GM04503 (cell line): ENCODE results near the gene ROPN1B.

Experiments
- DNase-seq: peaks from one replicate; pipeline ENCODE4 v3.0.0-alpha.2; 2012; ENCODE audit warnings: low read depth

Gene ROPN1B

DNA sequence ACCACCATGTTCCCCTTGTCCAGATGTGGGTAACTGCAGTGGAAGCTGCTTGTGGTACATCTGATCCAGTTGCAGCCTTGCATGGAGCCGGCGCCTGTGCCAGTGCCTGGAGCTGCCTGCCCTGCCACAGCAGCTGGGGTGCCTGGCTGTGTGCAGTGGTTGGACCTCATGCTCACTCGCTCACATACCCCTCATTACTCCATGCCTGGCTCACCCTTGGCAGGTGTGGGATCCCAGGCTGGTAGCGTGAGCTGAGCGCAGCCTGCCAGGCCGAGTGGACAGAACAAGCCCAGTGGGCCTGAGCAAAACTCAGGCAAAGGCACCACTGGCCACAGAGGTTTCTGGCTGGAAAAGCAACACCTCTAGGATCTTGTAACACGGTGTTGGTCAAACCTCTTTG, 35.7 kb downstream of the ROPN1B start:
- no peak for DNase-seq

DNA sequence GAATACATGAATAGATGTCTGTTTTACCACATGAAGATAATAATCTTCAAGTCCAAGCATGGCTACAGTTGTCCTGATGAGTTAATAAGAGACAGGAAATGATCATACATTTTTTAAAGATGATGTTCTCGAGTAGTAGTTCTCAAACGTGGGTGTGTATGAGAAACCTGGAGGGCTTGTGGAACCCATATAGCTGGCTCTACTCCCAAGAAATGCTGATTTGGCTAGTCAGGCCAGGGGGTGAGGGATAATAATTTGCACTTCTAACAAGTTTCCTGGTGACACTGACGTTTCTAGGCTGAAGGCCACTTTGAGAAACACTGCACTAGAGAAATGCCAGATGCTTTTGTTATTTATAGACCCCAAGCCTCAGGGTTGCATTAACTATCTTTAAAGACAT, 37.0 kb downstream of the ROPN1B start:
- DNase-seq = peak; percentile 43

DNA sequence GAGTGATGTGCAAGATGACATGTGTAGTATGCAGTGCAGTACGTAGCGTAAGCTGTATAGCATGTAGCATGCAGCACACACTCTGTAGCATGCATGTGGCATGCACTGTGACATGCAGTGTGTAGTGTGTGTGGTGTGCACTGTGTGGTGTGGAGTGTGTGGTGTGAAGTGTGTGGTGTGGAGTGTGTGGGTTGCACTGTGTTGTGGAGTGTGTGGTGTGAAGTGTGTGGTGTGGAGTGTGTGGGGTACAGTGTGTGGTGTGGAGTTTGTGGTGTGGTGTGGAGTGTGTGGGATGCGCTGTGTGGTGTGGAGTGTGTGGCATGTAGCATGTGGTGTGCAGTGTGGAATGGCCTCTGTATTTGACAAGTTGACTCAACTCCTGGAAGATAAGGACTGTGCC, 39.2 kb downstream of the ROPN1B start:
- no peak for DNase-seq

DNA sequence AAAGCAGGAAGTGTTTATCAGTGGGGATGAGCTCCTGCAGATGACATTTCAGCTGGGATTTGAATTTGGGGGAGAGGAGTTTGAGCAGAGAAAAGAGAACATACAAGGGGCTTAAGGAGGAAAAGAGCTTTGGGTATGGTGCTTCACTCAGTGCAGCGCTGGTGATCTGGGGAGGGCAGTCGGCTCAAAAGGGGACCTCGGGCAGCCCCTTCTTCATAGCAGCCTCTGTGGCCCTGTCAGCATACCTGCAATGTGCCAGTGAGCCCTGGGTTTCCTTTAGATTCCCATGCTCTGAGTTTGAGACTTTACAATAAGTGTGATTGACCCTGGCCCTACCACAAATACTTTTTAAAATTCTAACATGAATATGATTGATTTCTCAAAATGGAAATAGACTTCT, 40.2 kb downstream of the ROPN1B start:
- no peak for DNase-seq

DNA sequence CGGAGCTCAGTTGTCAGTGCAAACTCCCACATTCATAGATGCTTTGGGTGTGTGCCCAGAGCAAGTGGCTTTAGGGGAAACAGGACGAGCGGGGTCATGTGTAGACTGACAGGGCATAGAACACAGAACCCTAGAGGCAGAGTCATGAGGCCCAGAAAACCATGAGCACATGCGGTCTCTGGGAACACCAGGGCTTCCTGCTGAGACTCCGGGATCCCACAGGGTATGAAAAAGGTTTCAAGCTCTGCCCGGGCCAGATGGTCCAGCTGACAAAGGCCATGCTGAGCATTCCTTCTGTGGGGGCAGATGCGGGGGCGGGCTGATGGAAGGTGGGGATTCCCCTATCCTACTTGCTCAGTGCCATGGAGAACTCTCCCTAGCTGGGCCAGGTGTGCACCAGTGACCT, 44.8 kb downstream of the ROPN1B start:
- no peak for DNase-seq

DNA sequence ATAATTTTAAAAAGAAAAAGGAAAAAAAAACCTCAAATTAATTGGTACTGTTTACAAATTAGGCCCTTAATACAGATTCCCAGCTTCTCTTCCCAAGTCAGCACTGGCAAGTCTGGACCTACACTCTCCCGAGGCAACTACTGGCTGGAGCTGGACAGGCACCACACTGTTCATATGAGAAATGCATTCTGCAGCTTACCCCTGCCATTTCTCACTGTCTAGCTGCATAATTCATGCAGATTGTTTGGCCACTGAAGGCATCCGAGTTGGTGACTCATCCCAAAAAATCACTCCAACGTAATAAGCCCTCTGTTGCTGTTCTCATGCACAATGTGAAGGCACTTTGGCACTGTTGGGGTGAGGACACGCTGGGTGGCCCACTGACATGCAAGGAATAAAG, 45.3 kb downstream of the ROPN1B start:
- peak; percentile 46 for DNase-seq

DNA sequence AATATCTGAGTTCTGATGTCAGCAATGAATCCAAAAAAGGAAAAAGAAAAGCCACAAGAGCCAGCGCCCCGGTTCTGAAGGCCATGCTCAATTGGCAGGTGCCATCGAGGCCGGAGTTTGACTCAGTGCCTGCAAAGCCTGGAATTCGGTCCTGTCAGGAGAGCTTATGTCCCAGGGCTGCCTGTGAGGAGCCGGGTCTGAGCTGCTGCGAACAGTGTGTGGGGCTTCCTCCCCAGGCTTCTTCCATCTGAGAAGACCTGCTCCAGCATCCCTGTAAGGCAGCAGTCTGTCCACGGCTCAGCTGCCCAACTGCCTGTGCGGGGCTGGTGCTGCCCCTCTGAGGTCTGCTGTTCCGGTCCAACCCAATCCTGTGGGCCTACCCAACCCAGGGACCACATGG, 46.1 kb downstream of the ROPN1B start:
- DNase-seq = no peak

DNA sequence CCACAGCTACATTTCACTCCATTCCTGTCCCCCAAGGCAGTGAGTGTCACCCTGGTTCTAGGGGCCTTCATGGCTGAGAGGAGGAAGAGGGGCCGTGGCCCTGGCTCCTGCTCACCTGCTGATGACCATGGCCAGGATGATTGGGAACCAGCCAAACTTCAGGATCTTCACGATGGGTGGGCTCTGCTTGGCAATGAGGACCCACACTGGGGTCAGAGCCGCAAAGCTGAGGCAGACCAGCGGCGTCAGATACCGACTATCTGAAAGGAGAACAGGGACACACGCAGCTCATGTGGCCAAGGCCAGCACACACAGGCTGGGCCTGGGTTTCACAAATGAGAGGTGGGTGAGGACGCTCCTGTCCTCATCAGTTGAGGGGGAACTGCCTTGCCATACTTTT, 47.6 kb downstream of the ROPN1B start:
- no peak for DNase-seq

DNA sequence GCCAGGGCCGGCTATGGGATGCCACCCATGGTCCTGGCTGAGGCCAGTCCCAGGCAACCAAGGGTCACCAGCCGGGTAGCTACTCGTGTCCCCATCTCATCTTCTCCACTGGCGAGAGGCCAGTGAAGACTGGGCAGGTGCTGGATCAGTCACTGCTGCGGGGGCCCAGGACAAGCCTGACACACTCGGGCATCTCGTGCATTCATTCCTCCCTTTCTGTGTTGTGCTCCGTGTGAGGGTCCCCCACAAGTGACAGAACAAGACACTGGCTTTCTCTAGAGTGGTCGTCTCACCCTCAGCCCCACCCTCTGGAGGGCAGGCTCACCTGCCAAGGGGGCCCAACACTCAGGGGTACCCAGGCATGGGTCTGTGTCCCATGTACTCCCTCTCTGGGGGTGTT, 48.4 kb downstream of the ROPN1B start:
- DNase-seq = no peak

DNA sequence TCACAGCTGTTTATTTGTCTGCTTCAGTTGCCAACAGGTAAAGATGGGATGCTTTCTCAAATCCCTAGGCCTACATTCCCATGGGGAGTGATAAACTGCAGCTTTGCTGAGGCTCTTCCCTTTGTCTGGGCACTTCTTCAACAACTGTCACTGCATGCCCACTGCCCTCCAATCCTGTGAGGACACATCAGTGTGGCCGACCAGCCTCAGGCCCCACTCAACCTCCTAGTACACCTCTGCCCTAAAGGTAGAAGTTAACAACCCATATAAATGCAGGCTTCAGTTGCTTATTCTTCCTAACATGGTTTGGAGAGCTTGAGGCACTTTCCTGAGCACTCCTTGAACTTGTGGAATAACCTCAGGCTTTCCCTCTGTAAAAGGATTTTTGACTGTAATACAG, 49.6 kb downstream of the ROPN1B start:
- DNase-seq = no peak

DNA sequence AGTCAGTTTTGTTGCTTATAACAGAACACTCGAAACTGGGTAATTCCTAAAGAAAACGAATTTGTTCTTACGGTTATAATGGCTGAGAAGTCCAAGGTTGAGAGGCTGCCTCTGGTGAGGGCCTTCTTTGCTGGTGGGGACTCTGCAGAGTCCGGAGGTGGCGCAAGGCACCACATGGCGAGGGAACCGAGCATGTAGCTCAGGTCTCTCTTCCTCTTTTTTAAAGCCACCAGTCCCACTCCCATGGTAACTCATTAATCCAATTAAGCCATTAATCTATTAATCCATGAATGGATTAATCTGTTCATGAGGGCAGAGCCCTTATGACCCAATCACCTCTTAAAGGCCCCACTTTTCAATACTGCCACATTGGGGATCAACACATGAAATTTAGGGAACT, 50.0 kb downstream of the ROPN1B start:
- no peak for DNase-seq

DNA sequence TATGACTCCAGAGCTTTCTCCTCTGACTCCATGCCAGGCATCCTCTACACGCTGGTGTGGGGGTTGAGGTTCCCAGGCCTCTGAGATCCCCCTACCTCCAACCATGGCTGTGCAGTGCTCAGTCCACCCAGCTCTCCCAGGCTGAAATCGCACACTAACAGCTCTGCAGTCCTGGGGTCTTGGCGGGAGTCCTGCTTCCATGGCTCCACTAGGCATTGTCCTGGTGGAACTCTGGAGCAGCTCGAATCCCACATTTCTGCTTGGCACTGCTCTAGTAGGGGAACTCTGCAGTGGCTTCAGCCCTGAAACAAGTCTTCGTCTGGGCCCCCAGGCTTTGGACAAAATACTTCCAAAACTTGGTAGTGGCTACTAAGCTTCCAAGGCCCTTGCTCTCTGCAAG, 50.7 kb downstream of the ROPN1B start:
- DNase-seq = no peak

DNA sequence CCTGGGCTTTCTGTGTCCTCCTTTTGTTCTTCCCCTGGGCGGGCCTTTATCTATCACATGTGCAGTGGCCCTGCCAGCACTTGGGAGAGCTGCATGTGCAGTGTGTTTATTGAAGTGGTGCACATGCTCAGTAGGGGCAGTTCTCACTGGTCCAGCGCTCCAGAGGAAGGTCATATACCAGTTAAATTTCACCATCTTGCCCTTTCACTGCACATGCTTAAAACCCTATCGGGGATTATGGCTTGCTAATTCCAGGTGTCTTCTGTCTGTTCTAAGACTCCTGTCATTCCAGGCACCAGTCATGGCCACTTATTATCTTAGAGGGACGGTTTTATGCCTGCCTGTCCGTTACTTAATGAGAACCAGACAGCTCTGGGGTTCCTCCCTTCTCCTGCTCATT, 52.2 kb downstream of the ROPN1B start:
- no peak for DNase-seq

DNA sequence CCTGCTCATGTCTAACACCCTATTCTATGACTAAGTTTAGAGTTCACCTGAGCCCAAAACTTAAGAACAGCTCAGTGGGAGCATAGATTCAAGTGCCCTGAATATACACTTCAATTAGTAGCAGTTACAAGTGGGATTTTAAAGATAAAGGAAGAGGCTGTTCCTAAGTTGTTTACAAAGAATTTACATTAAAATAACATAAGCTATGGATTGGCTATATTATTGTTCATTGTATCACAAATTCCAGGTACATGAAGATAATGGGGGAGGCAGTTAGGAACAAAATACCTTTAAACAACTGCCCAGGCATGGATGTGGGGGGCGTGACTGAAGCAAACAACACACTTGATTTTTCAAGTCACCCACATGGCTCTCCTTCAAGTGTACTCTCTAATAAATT, 52.7 kb downstream of the ROPN1B start:
- DNase-seq = no peak

DNA sequence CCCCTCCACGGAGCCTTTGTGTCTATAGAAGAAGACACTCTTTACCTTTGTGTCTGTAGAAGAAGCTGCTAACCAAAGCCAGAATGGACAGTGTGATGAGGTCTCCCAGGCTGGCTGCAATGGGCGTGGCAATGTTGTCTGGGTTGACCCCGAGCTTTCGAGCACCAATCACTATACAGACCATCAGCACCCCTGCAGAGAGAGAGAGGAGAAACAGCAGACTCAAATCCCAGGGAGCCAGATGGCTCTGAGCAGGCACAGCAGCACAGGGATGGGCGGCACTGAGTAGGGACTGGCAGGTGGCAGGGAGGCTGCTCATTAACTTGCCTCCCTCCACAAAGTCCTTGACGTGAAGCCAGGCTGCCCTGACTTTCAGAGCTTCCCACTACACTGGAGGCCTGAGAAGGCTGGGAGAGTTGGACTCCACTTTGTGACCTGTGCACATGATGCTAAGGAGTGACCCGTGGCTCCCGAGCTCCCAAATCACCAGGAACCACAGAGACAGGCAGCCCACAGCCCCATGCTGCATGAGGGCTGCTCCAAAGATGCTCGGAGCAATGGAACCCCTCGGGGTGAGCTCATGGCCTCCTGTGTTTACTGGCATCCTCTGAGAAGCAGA, 53.9 kb downstream of the ROPN1B start:
- no peak for DNase-seq

DNA sequence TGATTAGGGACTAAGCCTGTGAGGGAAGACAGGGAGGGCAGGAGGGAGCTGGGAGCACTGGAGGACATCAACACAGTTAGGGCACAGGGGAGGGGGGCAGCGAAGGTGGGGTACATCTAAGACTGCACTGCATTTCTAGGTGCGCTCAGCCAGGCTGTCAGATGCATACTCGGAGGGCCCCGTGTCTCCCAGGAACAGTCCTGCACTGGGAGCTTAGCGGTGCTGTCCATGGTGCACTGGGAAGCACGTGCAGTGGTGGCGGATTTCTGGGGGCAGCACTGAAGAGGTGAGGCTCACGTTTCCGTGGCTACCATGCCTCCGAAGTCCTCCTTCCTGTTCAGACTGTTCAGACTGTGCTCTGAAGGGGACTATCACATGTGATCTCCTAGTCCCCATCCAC, 54.4 kb downstream of the ROPN1B start:
- no peak for DNase-seq

DNA sequence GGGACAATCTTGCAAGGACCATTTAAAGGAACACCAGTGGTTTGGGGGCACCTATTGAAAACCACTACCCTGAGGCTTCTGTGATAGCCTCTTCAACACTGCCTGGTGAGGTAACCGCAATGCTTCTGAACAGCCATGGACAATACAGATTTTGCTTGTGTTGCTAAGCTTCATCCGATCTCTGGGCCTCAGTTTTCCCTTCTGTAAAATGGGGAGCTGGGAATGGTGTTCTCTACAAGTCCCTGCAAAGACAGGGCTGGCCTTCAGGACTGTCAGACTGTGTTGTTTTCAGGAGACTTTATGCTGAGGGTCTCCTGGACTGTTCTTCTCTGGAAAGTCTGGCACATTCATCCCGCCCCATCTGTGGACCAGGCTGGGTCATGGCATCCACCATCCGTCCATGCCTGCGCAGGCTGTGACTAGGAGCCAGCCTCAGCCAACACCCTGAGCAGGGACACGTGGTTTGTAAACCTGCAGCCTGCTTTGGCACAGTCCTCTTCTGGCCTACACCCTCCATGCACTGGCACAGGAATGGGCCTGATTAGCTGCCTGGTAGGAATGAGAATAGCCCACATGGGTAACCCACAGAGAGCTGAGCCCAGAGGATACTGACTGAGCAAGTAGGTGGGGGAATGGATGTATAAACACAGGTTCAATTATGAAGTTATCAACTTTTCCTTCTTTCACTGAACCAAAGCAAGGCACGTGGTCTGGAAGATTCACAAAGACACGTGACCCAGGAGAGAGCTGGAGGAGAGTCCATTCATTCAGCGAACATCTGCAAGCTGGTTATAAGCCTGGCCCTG, 55.3 kb downstream of the ROPN1B start:
- no peak for DNase-seq

DNA sequence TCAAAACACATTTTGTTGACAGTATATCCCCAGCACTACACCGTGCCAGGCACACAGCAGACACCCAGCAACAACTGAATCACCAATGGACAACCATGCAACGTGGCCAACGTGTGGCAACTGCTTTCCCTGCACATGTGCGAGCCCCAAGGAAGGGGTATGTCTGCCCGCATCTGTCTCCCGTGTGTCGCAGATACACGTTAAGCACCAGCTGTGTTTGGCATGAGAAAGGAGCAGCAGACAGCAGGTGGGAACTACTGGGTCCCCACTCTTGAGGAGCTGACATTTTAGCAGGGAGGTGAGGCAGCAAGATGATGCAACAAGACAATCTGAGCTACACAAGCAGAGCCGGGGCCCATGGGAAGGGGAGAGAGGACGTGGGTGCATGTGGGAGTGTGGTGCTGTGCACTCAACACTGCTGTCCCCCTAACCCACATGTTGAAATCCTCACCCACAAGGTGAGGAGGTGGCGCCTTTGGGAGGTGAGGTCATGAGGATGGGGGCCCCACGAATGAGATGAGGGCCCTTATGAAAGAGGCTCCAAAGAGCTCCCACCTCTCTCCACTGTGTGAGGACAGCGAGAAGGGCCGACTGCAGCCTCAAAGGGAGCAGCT, 56.2 kb downstream of the ROPN1B start:
- no peak for DNase-seq

DNA sequence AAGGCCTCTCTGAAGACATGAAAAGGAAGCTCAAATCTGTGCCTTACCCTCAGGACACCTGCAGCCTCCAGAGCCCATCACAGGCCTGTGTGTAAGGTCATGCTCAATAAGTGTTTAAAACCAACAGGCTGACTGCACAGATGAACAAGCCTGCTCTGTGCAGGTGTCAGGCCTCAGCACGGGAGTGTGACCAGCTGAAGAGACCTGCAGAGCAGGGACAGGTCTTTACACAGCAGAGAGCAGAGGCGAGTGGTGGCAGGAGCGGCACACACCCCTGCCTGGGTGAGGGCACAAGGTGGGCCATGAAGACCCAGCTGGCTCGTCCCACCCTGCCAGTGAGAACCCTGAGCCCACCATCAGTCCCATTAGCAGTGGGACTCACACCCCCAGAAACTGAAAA, 56.9 kb downstream of the ROPN1B start:
- DNase-seq = no peak

DNA sequence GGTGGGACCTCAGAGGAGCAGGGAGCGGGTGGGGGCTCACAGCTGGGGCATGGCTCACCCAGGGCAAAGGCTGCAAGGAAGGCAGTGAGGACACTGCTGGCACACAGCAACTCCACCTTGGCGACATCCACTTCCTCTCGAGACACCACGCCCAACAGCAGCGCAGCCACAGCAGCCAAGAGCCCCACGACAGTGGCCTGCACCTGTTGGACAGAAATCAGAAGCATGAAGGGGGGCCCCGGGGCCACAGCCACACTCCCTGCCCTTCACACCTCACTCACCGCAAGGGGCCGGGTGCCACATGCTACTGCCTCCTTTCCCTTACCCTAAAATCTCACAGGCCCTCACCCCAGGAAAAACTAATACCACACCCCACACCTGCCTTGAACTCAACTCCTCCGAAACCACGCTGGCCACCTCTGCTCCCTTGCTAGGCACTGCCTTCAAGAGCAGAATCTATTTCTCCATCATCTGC, 57.3 kb downstream of the ROPN1B start:
- no peak for DNase-seq

DNA sequence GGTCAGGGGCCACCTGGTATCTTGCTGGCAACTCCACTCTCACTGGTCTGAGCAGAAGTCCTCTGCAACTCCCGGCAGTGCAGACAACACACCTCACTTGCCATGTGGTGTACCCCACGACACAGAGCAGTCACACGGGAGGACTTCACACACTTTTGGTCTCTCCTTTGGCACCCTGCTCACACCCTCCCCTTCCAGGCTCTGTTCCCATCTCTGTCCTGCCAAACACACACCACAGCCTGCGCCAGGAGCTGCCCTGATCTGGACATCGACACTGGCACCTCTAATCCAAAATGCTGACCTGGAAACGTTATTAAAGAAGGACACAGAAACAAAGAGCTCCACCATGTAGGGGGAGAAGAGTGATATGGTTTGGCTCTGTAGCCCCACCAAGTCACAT, 57.8 kb downstream of the ROPN1B start:
- DNase-seq = no peak

DNA sequence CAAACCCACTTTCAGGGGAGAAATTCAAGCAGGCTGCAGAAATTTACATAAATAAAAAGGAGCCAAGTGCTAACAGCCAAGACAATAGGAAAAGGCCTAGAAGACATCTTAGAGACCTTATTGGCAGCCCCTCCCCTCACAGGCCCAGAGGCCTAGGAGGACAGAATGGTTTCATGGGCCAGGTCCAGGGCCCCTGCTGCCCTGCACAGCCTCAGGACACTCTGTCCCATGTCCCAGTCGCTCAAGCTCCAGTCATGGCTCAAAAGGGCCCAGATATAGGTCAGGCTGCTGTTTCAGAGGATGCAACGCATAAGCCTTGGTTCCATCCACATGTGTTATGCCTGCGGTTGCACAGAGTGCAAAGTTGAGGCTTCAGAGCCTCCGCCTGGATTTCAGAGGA, 59.1 kb downstream of the ROPN1B start:
- no peak for DNase-seq

DNA sequence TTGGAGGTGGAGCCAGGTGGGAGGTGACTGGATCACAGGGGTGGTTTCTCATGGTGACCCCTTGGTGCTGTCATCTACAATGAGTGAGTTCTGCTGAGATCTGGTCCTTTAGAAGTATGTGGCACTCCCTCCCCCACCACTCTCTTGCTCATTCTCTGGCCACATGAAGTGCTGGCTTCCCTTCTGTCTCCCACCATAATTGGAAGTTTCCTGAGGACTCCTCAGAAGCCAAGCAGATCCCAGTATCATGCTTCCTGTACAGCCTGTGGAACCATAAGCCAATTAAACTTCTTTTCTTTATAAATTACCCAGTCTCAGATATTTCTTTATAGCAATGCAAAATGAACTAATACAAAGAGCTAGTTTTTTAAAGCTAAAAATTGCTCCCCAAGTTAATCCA, 60.3 kb downstream of the ROPN1B start:
- no peak for DNase-seq

DNA sequence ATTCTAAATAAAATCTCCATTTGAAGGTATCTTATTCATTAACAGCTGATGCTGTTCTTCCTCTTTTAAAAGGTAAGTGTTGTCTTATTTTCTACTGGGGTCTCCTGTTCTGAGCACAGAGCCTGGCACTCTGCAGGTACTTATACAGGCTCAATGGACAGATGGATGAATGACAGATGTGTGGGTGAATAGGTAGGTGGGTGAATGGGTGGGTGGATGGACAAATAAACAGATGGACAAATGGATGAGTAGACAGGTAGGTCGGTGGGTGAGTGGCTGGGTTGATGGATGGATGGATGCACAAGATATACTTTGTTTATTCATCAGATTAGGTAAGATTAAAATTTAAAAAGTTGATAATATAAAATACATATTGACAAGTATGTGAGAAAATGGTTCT, 61.5 kb downstream of the ROPN1B start:
- DNase-seq = no peak
